SK-N-SH treated with all-trans-retinoic acid at 6 μM for 48 hours (cell line): Measurements from ENCODE around the gene AMPD1.

Experiments used
- ATAC-seq: fragments of 200-7000 bp; cut with Tn5 transposase; 3 replicates; pipeline ENCODE4 v1.9.1; 2020; ENCODE audit warnings: mild to moderate bottlenecking, moderate library complexity
- ARNTL ChIP-seq: fragments of 450-650 bp; formaldehyde crosslinking; IDR thresholded peaks from 2 replicates; pipeline ENCODE4 v1.5.0; 2020; ENCODE audit warnings: low read depth, mild to moderate bottlenecking, moderate library complexity, borderline replicate concordance
- BACH2 ChIP-seq: fragments of 250-450 bp; sonication (Bioruptor Pico); IDR thresholded peaks from 2 replicates; pipeline ENCODE4 v1.9.0; 2021; ENCODE audit warnings: mild to moderate bottlenecking, borderline replicate concordance
- CREB5 ChIP-seq: fragments of 250-450 bp; sonication (Bioruptor Pico); IDR thresholded peaks from 2 replicates; pipeline ENCODE4 v1.5.1; 2020; ENCODE audit warnings: low read depth, mild to moderate bottlenecking, moderate library complexity
- CSDC2 ChIP-seq: fragments of 250-450 bp; sonication (Bioruptor Pico); IDR thresholded peaks from 2 replicates; pipeline ENCODE4 v1.5.0; 2020; ENCODE audit warnings: mild to moderate bottlenecking, moderate library complexity
- CSRNP3 ChIP-seq: fragments of 250-450 bp; sonication (Bioruptor Pico); IDR thresholded peaks from 2 replicates; pipeline ENCODE4 v1.5.1; 2021; ENCODE audit warnings: mild to moderate bottlenecking, moderate library complexity
- ESRRG ChIP-seq: fragments of 250-450 bp; sonication (Bioruptor Pico); IDR thresholded peaks from 2 replicates; pipeline ENCODE4 v1.6.1; 2021; ENCODE audit warnings: mild to moderate bottlenecking
- ISL1 ChIP-seq: fragments of 250-450 bp; sonication (Bioruptor Pico); IDR thresholded peaks from 2 replicates; pipeline ENCODE4 v2.1.2; 2022; ENCODE audit warnings: mild to moderate bottlenecking, moderate library complexity
- OSR1 ChIP-seq: fragments of 250-450 bp; sonication (Bioruptor Pico); IDR thresholded peaks from 2 replicates; pipeline ENCODE4 v1.8.0; 2022; ENCODE audit warnings: moderate library complexity, mild to moderate bottlenecking, inconsistent platforms
- PPARA ChIP-seq: fragments of 250-450 bp; sonication (Bioruptor Pico); IDR thresholded peaks from 2 replicates; pipeline ENCODE4 v1.5.0; 2020; ENCODE audit warnings: mild to moderate bottlenecking, borderline replicate concordance
- RARB ChIP-seq: fragments of 250-450 bp; sonication (Bioruptor Pico); IDR thresholded peaks from 2 replicates; pipeline ENCODE4 v1.8.0; 2021; ENCODE audit warnings: mild to moderate bottlenecking, moderate library complexity
- SNAI2 ChIP-seq: fragments of 250-450 bp; sonication (Bioruptor Pico); IDR thresholded peaks from 2 replicates; pipeline ENCODE4 v1.5.0; 2020; ENCODE audit warnings: mild to moderate bottlenecking, moderate library complexity
- TCF4 ChIP-seq: fragments of 250-450 bp; sonication (Bioruptor Pico); IDR thresholded peaks from 2 replicates; pipeline ENCODE4 v1.8.0; 2021; ENCODE audit warnings: mild to moderate bottlenecking, moderate library complexity, borderline replicate concordance
- TSHZ2 ChIP-seq: fragments of 250-450 bp; sonication (Bioruptor Pico); IDR thresholded peaks from 2 replicates; pipeline ENCODE4 v1.5.0; 2020; ENCODE audit warnings: mild to moderate bottlenecking, moderate library complexity
- ZC3H10 ChIP-seq: fragments of 250-450 bp; sonication (Bioruptor Pico); IDR thresholded peaks from 2 replicates; pipeline ENCODE4 v1.5.1; 2021; ENCODE audit warnings: mild to moderate bottlenecking, moderate library complexity
- ZFP3 ChIP-seq: fragments of 250-450 bp; sonication (Bioruptor Pico); IDR thresholded peaks from 2 replicates; pipeline ENCODE4 v1.5.0; 2020; ENCODE audit warnings: mild to moderate bottlenecking, moderate library complexity
- ZFP30 ChIP-seq: fragments of 450-650 bp; formaldehyde crosslinking; IDR thresholded peaks from 2 replicates; pipeline ENCODE4 v1.5.0; 2022; ENCODE audit warnings: mild to moderate bottlenecking, moderate library complexity
- ZNF565 ChIP-seq: fragments of 450-650 bp; formaldehyde crosslinking; conservative IDR thresholded peaks from 2 replicates; pipeline ENCODE4 v1.5.0; 2020; ENCODE audit warnings: low read depth, mild to moderate bottlenecking, moderate library complexity
- ZNF70 ChIP-seq: fragments of 450-650 bp; formaldehyde crosslinking; IDR thresholded peaks from 2 replicates; pipeline ENCODE4 v1.5.0; 2020; ENCODE audit warnings: mild to moderate bottlenecking, moderate library complexity
- ZNF8 ChIP-seq: fragments of 450-650 bp; formaldehyde crosslinking; IDR thresholded peaks from 2 replicates; pipeline ENCODE4 v1.5.0; 2020; ENCODE audit warnings: mild to moderate bottlenecking, moderate library complexity
- TF ChIP-seq, protein P1 (sequence below): fragments of 250-450 bp; sonication (Bioruptor Pico); IDR thresholded peaks from 2 replicates; pipeline ENCODE4 v1.8.0; 2020; ENCODE audit warnings: mild to moderate bottlenecking, moderate library complexity, borderline replicate concordance

AMPD1 gene

GRCh38 chr1:114691061-114691460, 4.3 kb downstream of the AMPD1 start:
- no peak for ATAC-seq
- TF ChIP-seq RARB (CRISPR knock-in tag), result no peak
- TF ChIP-seq ZFP30, result no peak
- no peak for TF ChIP-seq ESRRG (CRISPR knock-in tag)
- no peak for TF ChIP-seq PPARA (CRISPR knock-in tag)
- TF ChIP-seq CSDC2 (CRISPR knock-in tag), result no peak
- TF ChIP-seq TCF4 (CRISPR knock-in tag), result no peak
- TF ChIP-seq ZNF70 (CRISPR knock-in tag), result no peak

- no peak for ATAC-seq
- TF ChIP-seq, protein P1, sequence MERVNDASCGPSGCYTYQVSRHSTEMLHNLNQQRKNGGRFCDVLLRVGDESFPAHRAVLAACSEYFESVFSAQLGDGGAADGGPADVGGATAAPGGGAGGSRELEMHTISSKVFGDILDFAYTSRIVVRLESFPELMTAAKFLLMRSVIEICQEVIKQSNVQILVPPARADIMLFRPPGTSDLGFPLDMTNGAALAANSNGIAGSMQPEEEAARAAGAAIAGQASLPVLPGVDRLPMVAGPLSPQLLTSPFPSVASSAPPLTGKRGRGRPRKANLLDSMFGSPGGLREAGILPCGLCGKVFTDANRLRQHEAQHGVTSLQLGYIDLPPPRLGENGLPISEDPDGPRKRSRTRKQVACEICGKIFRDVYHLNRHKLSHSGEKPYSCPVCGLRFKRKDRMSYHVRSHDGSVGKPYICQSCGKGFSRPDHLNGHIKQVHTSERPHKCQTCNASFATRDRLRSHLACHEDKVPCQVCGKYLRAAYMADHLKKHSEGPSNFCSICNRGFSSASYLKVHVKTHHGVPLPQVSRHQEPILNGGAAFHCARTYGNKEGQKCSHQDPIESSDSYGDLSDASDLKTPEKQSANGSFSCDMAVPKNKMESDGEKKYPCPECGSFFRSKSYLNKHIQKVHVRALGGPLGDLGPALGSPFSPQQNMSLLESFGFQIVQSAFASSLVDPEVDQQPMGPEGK (CRISPR knock-in tag), result no peak
- TF ChIP-seq CSDC2 (CRISPR knock-in tag) (no peak), BACH2 (no peak), ZFP30 (no peak), PPARA (CRISPR knock-in tag) (no peak), ZNF70 (CRISPR knock-in tag) (no peak), ZC3H10 (CRISPR knock-in tag) (no peak), ZFP3 (CRISPR knock-in tag) (no peak), ZNF8 (CRISPR knock-in tag) (no peak), TSHZ2 (no peak), ESRRG (CRISPR knock-in tag) (no peak), CSRNP3 (CRISPR knock-in tag) (no peak), RARB (CRISPR knock-in tag) (no peak)
Measured at GRCh38 chr1:114690148-114690547, 5.2 kb downstream of the AMPD1 start.

- ATAC-seq, result no peak
Measured at GRCh38 chr1:114688526-114688925, 6.8 kb downstream of the AMPD1 start.

More at GRCh38 chr1:114688526-114688925, 6.8 kb downstream of the AMPD1 start:
- TF ChIP-seq, protein P1 (CRISPR knock-in tag), result no peak
- TF ChIP-seq TSHZ2 (no peak), ZC3H10 (CRISPR knock-in tag) (no peak), ZNF8 (CRISPR knock-in tag) (no peak), SNAI2 (CRISPR knock-in tag) (no peak), ARNTL (CRISPR knock-in tag) (no peak), RARB (CRISPR knock-in tag) (no peak), CSDC2 (CRISPR knock-in tag) (no peak), OSR1 (CRISPR knock-in tag) (no peak), ZNF565 (no peak), ZFP30 (no peak), ESRRG (CRISPR knock-in tag) (no peak), CREB5 (CRISPR knock-in tag) (no peak), CSRNP3 (CRISPR knock-in tag) (no peak), PPARA (CRISPR knock-in tag) (no peak), ISL1 (no peak)
- TF ChIP-seq, all 23 proteins: peak for 0
